ENCODE results near the gene SLC4A2. TPM values are rescaled to one million over a fixed set of nuclear protein-coding genes. Genes with fewer than 3 reads are reported as not detected.

The SLC4A2 gene
- total RNA-seq, 2 experiments from 2014 or later: 58.7 to 85.0 TPM

DNA sequence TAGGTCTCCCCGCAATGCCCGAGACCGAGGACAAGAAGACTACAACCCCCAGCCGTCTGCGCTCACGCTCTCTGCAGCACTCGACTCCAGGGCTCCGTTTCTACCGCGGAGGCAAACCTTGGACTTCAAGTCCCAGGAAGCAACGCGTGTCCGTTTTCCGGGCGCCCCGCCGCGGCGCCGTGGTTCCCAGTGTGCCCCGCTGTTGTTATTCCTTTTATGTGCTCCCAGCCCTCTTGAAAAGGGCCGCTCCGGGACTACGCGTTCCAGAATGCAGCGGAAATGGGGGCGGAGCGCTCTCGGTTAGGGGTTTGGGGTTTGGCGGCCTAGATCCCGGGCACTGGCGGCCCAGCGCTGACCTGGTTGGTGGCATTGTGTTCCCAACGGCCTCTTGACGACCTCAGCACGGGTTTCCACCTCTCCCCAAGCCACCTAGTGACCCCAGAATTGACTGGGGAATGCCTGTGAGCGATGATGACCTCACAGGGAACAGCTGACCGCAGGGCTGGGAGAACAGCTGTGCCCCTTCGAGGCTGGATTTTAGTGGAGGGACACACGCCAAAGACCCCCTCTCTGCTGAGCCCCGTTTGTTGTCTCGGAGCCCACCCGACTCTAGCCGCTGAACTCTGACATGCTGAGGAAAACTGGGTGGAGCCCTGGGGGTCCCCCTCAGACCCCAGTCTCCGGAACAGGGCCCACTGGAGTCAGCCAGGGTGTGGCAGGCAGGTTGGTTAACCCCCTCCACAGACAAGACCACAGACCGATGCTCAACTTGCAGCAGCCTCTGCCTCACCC, 1.2 kb upstream of the SLC4A2 start:
- Mint-ChIP-seq H3K4me1 (peaks cover 28% of the 10 kb centered on the region), H3K27ac (peak overlapping the region; percentile 94), H3K4me3 (peak overlapping the region; percentile 81), H3K27me3 (no peaks in the 10 kb centered on the region), H3K9me3 (ENCODE audit: low read depth) (no peaks in the 10 kb centered on the region), H3K36me3 (ENCODE audit: low read depth) (peaks cover under 1% of the 10 kb centered on the region)
- CTCF ChIA-PET: interaction anchor here (0.6 to 1.0 kb wide), 4 partner anchors 22 to 158 kb away, joined by 3 to 4 read pairs (median 3); partner anchors contain the start of genes ABCB8 and FASTK
- intact Hi-C loops (cut with DNase I, micrococcal nuclease): loop anchor here (1.0 to 5.0 kb wide), 13 partner anchors 19 to 1931 kb away; partner anchors contain the start of genes ABCB8 (in 2 of the 2), FASTK (in 2 of the 2), ABCF2 (in 1 of the 2) and ACTR3C (in 1 of the 2)
- DNase-seq (peak; percentile 98), ATAC-seq (peak; percentile 96)
- POLR2A ChIA-PET: interaction anchor here (0.8 kb wide), 1 partner anchor 22 kb away, joined by 3 read pairs; the partner anchor contains the start of gene FASTK

GRCh38 chr7:151058781-151059366, 515 bp upstream of the SLC4A2 start:
- DNase-seq (peak; percentile 47), ATAC-seq (no peak)
- Mint-ChIP-seq H3K27ac (peak overlapping the region; percentile 94), H3K9me3 (ENCODE audit: low read depth) (no peaks in the 10 kb centered on the region), H3K4me3 (peak overlapping the region; percentile 81), H3K4me1 (peaks cover 28% of the 10 kb centered on the region), H3K27me3 (no peaks in the 10 kb centered on the region), H3K36me3 (ENCODE audit: low read depth) (peaks cover 5% of the 10 kb centered on the region)
- ChIA-PET POLR2A (interaction anchor here (0.8 kb wide), 1 partner anchor 22 kb away, joined by 3 read pairs; the partner anchor contains the start of gene FASTK), CTCF (interaction anchor here (0.6 to 1.0 kb wide), 4 partner anchors 22 to 159 kb away, joined by 3 to 4 read pairs (median 3); partner anchors contain the start of genes ABCB8 and FASTK)
- intact Hi-C loops (cut with DNase I, micrococcal nuclease): loop anchor here (1.0 to 5.0 kb wide), 13 partner anchors 20 to 1932 kb away; partner anchors contain the start of genes ABCB8 (in 2 of the 2), FASTK (in 2 of the 2), ABCF2 (in 1 of the 2) and ACTR3C (in 1 of the 2)

- ChIA-PET CTCF (interaction anchor here (0.6 to 1.2 kb wide), 8 partner anchors 9 to 184 kb away, joined by 3 to 5 read pairs (median 4); partner anchors contain the start of gene ABCB8), POLR2A (interaction anchor here (0.6 kb wide), 1 partner anchor 293 kb away, joined by 4 read pairs; no protein-coding TSS in a partner anchor)
- Mint-ChIP-seq H3K27me3 (no peaks in the 10 kb centered on the region), H3K4me3 (peak overlapping the region; percentile 81), H3K9me3 (ENCODE audit: low read depth) (no peaks in the 10 kb centered on the region), H3K36me3 (ENCODE audit: low read depth) (peaks cover 5% of the 10 kb centered on the region), H3K4me1 (peaks cover 28% of the 10 kb centered on the region), H3K27ac (peak overlapping the region; percentile 55)
- DNase-seq: no peak
- ATAC-seq: no peak
- intact Hi-C loops (cut with DNase I, micrococcal nuclease): no loop called here
These were observed 675 bp downstream of the SLC4A2 start for GRCh38 chr7:151060113-151060415.

DNA sequence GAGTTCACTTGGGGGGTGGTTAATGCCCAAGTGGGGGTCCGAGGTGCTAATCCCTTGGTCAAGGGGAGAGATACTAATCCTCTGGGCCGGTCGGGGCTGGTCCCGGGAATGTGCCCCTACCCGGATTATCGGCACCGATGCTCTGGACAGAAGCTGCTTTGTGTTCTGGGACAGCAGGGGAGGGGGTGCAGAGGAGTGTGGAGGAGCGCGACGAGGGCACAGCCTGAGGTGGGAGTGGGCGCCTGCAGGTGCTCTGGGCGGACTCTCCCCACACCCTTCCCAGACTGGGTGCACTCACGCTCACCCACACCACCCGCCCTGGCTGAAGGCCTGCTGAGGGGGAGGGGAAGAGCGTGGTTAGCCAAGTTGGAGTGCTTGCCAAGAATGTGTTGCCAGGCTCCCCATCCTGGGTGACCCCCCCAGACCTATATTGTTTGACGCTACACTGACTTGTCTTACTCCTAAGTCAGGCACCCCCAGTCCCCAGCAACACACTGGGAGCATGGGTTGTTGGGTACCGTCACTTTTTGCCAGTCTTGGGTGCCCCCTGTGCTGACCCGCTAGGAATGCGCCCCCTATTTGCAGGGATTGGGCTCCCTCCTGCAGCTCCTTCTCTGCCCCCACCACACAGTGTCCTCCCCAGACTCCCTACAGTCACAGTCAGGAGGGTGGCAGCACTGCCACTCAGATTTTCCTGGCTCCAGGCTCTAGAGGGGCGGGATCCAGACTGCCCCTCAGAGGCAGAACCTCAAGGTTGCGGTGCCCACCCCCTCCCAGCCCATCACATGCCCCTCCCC, 1.2 kb downstream of the SLC4A2 start:
- CTCF ChIA-PET: interaction anchor here (0.6 to 1.2 kb wide), 8 partner anchors 10 to 183 kb away, joined by 3 to 5 read pairs (median 4); partner anchors contain the start of gene ABCB8
- Mint-ChIP-seq H3K36me3 (ENCODE audit: low read depth) (peaks cover 8% of the 10 kb centered on the region), H3K4me1 (peaks cover 28% of the 10 kb centered on the region), H3K4me3 (peak overlapping the region; percentile 81), H3K27ac (peak overlapping the region; percentile 55), H3K9me3 (ENCODE audit: low read depth) (no peaks in the 10 kb centered on the region), H3K27me3 (no peaks in the 10 kb centered on the region)
- DNase-seq (peak; percentile 47), ATAC-seq (no peak)
- POLR2A ChIA-PET: interaction anchor here (0.6 kb wide), 1 partner anchor 292 kb away, joined by 4 read pairs; no protein-coding TSS in a partner anchor
- intact Hi-C loops (cut with DNase I, micrococcal nuclease): no loop called here

- H3K27ac Mint-ChIP-seq: peak overlapping the region; percentile 6
- intact Hi-C loops (cut with DNase I, micrococcal nuclease): no loop called here
These were observed 2.1 kb downstream of the SLC4A2 start for GRCh38 chr7:151061213-151062110.

DNA sequence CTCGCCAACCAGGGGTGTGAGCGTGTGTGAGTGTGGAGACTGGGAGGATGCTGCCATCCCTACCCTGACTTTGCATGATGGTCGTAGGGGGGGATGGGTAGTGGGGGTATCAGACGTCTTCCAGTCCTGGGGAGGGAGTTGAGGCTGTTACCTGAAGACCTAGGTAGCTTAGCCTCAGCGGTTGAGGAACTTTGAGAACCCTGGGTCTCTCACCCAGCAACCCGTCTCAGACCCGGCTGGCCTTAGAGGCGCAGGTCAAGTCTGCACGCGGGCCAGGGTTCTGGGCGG, 2.7 kb downstream of the SLC4A2 start:
- CTCF ChIA-PET: no interaction called here
- DNase-seq (no peak), ATAC-seq (no peak)
- Mint-ChIP-seq H3K9me3 (ENCODE audit: low read depth) (no peaks in the 10 kb centered on the region), H3K4me3 (peak overlapping the region; percentile 81), H3K4me1 (peaks cover 25% of the 10 kb centered on the region), H3K27me3 (no peaks in the 10 kb centered on the region), H3K36me3 (ENCODE audit: low read depth) (peaks cover 10% of the 10 kb centered on the region), H3K27ac (no peak overlapping the region)
- intact Hi-C loops (cut with DNase I, micrococcal nuclease): no loop called here
- POLR2A ChIA-PET: no interaction called here

More at GRCh38 chr7:151061213-151062110, 2.1 kb downstream of the SLC4A2 start:
- ATAC-seq: no peak
- Mint-ChIP-seq H3K4me3 (peak overlapping the region; percentile 81), H3K36me3 (ENCODE audit: low read depth) (peaks cover 8% of the 10 kb centered on the region), H3K4me1 (peaks cover 28% of the 10 kb centered on the region), H3K9me3 (ENCODE audit: low read depth) (no peaks in the 10 kb centered on the region), H3K27me3 (no peaks in the 10 kb centered on the region)
- no peak for DNase-seq
- CTCF ChIA-PET: interaction anchor here (1.2 kb wide), 1 partner anchor 47 kb away, joined by 5 read pairs; no protein-coding TSS in a partner anchor
- POLR2A ChIA-PET: no interaction called here

GRCh38 chr7:151062399-151063211, 3.2 kb downstream of the SLC4A2 start:
- no peak for ATAC-seq
- peaks cover 10% of the 10 kb centered on the region for H3K36me3 Mint-ChIP-seq (ENCODE audit: low read depth)
- CTCF ChIA-PET: interaction anchor here (1.1 kb wide), 1 partner anchor 45 kb away, joined by 3 read pairs; no protein-coding TSS in a partner anchor
- H3K27me3 Mint-ChIP-seq: no peaks in the 10 kb centered on the region
- intact Hi-C loops (cut with DNase I, micrococcal nuclease): no loop called here
- no peak overlapping the region for H3K27ac Mint-ChIP-seq
- POLR2A ChIA-PET: interaction anchor here (0.9 kb wide), 1 partner anchor 18 kb away, joined by 3 read pairs; the partner anchor contains the start of gene FASTK
- H3K4me1 Mint-ChIP-seq: peaks cover 20% of the 10 kb centered on the region
- no peak for DNase-seq
- H3K9me3 Mint-ChIP-seq (ENCODE audit: low read depth): no peaks in the 10 kb centered on the region
- H3K4me3 Mint-ChIP-seq: no peak overlapping the region

DNA sequence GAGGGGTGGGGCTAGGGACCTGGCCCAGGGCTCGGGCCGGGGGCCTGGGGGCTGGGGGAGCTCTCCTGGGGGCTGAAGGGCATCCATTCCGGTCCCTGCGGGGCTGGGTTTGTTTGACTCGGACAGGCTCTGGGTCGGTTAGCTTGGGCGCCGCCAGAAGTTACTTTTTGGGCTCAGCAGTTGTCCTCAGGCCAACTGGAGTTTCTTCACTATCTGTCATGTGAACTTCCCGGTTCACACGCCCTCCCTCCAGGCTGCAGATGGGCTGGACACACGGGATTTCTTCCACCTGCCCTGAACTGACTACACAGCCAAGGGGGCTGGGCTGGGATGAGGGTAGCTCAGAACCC, 3.8 kb downstream of the SLC4A2 start:
- H3K36me3 Mint-ChIP-seq (ENCODE audit: low read depth): peaks cover 12% of the 10 kb centered on the region
- CTCF ChIA-PET: interaction anchor here (1.1 kb wide), 1 partner anchor 46 kb away, joined by 3 read pairs; no protein-coding TSS in a partner anchor
- intact Hi-C loops (cut with DNase I, micrococcal nuclease): no loop called here
- ATAC-seq: no peak
- H3K27me3 Mint-ChIP-seq: no peaks in the 10 kb centered on the region
- no peaks in the 10 kb centered on the region for H3K9me3 Mint-ChIP-seq (ENCODE audit: low read depth)
- H3K4me1 Mint-ChIP-seq: peaks cover 20% of the 10 kb centered on the region
- POLR2A ChIA-PET: interaction anchor here (0.9 kb wide), 1 partner anchor 17 kb away, joined by 3 read pairs; the partner anchor contains the start of gene FASTK
- H3K4me3 Mint-ChIP-seq: no peak overlapping the region
- H3K27ac Mint-ChIP-seq: no peak overlapping the region
- DNase-seq: no peak

GRCh38 chr7:151064454-151064853, 5.1 kb downstream of the SLC4A2 start:
- DNase-seq (no peak), ATAC-seq (no peak)
- intact Hi-C loops (cut with DNase I, micrococcal nuclease): no loop called here
- H3K4me1 Mint-ChIP-seq: peaks cover 12% of the 10 kb centered on the region
- H3K27me3 Mint-ChIP-seq: no peaks in the 10 kb centered on the region
- peaks cover 14% of the 10 kb centered on the region for H3K36me3 Mint-ChIP-seq (ENCODE audit: low read depth)
- CTCF ChIA-PET: interaction anchor here (0.5 to 1.1 kb wide), 2 partner anchors 46 to 304 kb away, joined by 3 read pairs; no protein-coding TSS in a partner anchor
- H3K9me3 Mint-ChIP-seq (ENCODE audit: low read depth): no peaks in the 10 kb centered on the region
- no peak overlapping the region for H3K27ac Mint-ChIP-seq
- no peak overlapping the region for H3K4me3 Mint-ChIP-seq
- POLR2A ChIA-PET: no interaction called here

All from activated CD4-positive, alpha-beta T cell treated with anti-CD3 and anti-CD28 coated beads for 36 hours (primary cell).